ENCODE data around the gene LSM3. TPM values are rescaled to one million over a fixed set of nuclear protein-coding genes. Genes with fewer than 3 reads are reported as not detected.

LSM3 gene
- total and polyA plus RNA-seq, 9 of the 15 experiments (the other 6 are each of a cell fraction or from before 2014, with no cell fraction given) = 33.8 to 203 (median 61.2) TPM

DNA sequence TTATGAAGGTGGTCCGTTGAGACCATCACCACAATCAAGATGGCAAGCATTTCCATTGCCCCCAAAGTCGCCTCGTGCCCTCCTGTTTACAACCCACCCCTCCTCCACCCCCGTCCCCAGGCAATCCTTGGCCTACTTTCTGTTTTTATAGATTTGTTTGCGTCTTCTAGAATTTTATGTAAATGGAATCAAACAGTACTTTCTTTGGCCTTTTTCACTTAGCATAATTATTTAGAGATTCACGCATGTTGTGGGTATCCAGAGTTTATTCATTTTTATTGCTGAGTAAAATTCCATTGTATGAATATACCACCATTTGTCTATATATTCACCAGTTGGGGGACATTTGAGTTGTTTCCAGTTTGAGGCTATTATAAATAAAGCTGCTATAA lies 66.6 kb downstream of the LSM3 start (continued):
- TF ChIP-seq, protein P1, sequence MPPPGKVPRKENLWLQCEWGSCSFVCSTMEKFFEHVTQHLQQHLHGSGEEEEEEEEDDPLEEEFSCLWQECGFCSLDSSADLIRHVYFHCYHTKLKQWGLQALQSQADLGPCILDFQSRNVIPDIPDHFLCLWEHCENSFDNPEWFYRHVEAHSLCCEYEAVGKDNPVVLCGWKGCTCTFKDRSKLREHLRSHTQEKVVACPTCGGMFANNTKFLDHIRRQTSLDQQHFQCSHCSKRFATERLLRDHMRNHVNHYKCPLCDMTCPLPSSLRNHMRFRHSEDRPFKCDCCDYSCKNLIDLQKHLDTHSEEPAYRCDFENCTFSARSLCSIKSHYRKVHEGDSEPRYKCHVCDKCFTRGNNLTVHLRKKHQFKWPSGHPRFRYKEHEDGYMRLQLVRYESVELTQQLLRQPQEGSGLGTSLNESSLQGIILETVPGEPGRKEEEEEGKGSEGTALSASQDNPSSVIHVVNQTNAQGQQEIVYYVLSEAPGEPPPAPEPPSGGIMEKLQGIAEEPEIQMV (tag; conservative IDR thresholded peaks at IDR 0.05; ENCODE audit: low read depth) = no peak
- TF ChIP-seq, protein P2, sequence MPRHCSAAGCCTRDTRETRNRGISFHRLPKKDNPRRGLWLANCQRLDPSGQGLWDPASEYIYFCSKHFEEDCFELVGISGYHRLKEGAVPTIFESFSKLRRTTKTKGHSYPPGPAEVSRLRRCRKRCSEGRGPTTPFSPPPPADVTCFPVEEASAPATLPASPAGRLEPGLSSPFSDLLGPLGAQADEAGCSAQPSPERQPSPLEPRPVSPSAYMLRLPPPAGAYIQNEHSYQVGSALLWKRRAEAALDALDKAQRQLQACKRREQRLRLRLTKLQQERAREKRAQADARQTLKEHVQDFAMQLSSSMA (CRISPR knock-in tag; IDR thresholded peaks at IDR 0.05) = no peak
- no peak for TF ChIP-seq CC2D1A (IDR thresholded peaks at IDR 0.05)
- no peak for TF ChIP-seq SIN3A (IDR thresholded peaks at IDR 0.05; ENCODE audit: borderline replicate concordance in 2 of 2, control insufficient read depth in 1 of 2, low read depth in 2 of 2, low read length in 2 of 2)
- TF ChIP-seq, protein P3, sequence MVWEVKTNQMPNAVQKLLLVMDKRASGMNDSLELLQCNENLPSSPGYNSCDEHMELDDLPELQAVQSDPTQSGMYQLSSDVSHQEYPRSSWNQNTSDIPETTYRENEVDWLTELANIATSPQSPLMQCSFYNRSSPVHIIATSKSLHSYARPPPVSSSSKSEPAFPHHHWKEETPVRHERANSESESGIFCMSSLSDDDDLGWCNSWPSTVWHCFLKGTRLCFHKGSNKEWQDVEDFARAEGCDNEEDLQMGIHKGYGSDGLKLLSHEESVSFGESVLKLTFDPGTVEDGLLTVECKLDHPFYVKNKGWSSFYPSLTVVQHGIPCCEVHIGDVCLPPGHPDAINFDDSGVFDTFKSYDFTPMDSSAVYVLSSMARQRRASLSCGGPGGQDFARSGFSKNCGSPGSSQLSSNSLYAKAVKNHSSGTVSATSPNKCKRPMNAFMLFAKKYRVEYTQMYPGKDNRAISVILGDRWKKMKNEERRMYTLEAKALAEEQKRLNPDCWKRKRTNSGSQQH (CRISPR knock-in tag; IDR thresholded peaks at IDR 0.05) = no peak
- TF ChIP-seq PTBP1 (IDR thresholded peaks at IDR 0.05; ENCODE audit: low read depth, low read length) = no peak
- no peak for TF ChIP-seq HLTF (IDR thresholded peaks at IDR 0.05)
- no peak for TF ChIP-seq ZNF232 (CRISPR knock-in tag; IDR thresholded peaks at IDR 0.05)

All from K562 (cell line).